Right kidney (tissue), 1 donor: ENCODE measurements around the gene CDC37L1.
"Not testable (repeated sequence)": the region's sequence is repeated elsewhere in the genome, so short reads cannot be mapped to it uniquely, and the experiment has no call there.

Experiments
- DNase-seq: peaks from one replicate; pipeline ENCODE4 v3.0.0-alpha.2; 2016

CDC37L1 gene

GRCh38 chr9:4754530-4754929 is 75.2 kb downstream of the CDC37L1 start:
- DNase-seq: not testable (repeated sequence)

GRCh38 chr9:4755026-4755609 is 75.7 kb downstream of the CDC37L1 start:
- DNase-seq: no peak

GRCh38 chr9:4756420-4756819 is 77.1 kb downstream of the CDC37L1 start:
- no peak for DNase-seq
